T-helper 1 cell (primary cell): ENCODE data around the gene LMF1.

Source experiments
- DNase-seq, 5 donors: peaks; one replicate each; pipeline ENCODE4 v3.0.0-alpha.2; 2012 to 2020

Gene LMF1

GRCh38 chr16:927931-928330 lies 42.9 kb downstream of the LMF1 start:
- no peak for DNase-seq

DNA sequence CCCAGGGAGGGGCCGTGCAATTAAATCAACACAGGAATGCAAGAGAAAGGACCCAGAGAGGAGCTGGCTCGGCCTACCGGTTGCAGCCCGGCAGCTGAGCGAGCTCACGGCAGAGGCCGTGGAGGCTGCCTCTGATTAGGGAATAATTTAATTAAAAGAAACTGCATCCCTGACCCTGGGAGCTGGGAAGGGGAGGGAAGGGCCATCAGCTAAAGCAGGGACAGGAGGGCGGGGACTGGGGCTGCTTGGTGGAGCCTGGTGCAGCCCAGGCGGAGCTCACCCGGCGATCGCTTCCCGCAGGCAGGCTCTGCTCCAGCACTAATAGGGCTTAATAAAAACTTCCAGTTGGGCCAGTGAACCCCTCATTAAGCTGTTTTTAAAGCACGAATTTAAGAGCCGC lies 43.4 kb downstream of the LMF1 start:
- no peak for DNase-seq

DNA sequence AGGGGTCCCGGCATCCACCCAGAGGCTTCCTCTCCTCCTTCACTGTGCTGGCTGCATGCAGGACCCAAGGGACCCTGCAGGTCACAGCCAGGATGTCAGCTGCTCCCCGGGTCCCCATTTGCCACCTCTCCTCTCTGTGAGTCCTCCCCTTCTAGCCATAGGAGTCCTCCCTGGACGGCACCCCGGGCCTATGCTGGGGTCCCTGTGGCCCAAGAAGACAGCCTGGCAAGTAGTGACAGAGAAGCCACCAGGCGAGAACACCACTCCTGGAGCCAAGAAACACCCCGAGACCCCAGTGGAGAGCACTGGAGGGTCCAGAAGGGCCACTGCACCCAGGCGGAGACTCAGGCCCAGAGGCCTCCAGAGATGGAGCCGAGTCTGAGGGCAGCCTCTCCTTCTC lies 44.1 kb downstream of the LMF1 start:
- no peak for DNase-seq

- DNase-seq, result no peak
Measured at GRCh38 chr16:924806-925205, 46.0 kb downstream of the LMF1 start.

- DNase-seq, result no peak
Measured at GRCh38 chr16:924063-924462, 46.7 kb downstream of the LMF1 start.

DNA sequence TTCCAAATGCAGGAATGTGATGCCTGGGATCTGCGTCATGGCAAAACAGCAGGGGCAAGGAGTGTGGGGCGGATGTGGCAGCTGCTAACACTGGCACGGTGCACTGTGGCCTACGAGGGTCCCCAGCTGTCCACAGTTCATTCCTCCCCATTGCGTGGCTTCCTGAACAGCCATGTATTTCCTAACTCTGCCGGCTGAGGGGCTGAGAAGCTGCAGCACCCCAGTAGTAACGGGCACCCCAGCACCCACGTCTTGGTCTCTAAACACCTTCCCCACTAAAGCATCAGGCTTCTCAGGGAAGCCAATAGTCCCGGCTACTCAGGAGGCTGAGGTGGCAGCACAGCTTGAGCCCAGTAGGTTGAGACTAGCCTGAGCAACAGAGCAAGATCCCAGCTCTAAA lies 47.6 kb downstream of the LMF1 start:
- DNase-seq, result no peak

DNA sequence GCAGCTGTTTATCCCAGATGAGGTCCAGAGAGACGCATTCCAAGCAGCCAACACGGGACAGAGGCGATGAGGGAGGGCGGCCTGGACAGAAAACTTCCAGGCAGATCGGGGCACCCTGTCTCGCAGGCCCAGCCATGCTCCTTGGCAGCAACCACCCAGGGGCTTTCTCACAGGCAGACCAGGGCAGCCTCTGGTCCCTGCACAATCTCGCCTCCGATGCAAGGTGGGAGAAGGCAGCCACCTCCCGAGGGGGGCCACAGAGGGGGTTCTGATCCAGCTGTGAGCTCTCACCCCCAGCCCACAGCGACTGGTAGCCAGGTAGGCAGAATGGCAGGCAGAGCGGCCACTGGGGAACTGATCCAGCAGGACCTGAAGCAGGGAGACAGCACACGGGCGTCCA lies 48.7 kb downstream of the LMF1 start:
- DNase-seq, result no peak

DNA sequence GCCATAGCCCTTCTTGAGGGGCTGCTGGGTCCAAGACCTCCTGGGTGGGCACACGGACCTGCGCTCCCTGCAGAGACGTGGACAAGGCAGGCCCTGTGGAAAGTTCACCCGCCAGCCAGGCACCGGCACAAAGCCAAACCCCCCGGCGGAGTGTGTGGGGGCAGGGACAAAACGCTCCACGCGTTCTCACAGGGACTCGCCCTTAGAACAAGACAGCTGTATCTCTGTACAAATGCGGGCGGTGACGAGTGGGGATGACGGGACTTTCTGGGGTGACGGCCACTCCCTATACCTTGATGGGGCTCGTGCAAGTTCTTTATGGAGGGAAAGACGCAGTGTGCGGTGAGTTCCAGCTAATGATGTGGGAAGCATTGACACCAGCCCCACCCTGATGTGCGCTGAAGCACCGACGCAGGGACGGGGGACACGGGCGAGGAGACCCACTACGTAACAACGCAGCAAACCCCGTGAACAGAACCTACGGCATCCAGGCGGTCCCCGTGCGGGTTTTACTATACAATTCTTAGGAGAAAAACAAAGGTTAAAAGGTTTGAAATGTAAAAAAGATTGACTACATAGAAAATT lies 49.4 kb downstream of the LMF1 start:
- no peak for DNase-seq

DNA sequence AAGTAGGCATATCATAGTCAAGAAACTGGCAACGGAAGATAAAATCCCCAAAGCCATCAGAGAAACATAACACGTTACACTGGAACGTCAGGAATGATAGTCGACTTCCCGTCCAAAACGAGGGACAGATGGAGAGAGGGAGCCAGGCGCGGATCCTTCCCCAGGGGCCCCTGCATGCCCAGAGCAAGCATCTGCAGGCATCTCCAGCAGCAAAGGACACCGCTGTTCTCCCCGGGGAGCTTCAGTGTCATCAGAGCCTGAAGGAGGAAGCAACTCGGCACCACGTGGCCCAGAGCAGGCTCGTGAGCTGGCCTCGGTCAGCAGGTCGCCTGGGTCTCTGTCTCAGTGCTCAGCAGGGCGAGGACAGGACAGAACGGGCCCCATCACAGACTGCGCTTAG lies 50.1 kb downstream of the LMF1 start:
- DNase-seq, result no peak

DNA sequence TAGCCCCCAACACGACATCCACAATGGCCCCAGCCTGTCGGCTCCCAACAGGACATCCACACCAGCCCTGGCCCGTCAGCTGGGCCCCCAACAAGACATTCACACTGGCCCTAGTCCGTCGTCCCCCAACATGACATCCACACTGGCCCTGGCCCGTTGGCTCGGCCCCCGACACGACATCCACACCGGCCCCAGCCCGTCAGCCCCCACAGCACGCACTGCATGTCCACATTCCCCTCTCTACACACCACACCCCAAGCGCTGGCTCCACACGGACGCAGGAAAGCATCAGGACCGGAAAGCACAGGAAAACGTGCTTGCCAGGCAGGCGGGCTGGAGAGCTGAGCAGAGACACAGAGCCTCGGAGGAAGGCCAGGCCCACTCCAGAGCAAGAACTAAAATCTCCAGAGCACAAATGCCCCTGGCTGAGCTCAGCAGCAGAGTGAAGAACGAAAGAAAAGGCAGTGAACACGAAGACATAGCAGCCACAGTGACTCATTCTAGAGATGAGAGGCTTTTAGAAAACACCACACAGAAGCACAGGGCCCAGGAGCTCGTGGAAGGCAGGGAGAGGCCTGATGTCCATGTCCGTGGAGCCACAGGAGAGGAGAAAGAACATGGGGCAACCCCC lies 50.6 kb downstream of the LMF1 start:
- DNase-seq, result no peak

- DNase-seq, result no peak
Measured at GRCh38 chr16:919658-920050, 51.1 kb downstream of the LMF1 start.

- DNase-seq, result no peak
Measured at GRCh38 chr16:918741-919657, 51.8 kb downstream of the LMF1 start.

DNA sequence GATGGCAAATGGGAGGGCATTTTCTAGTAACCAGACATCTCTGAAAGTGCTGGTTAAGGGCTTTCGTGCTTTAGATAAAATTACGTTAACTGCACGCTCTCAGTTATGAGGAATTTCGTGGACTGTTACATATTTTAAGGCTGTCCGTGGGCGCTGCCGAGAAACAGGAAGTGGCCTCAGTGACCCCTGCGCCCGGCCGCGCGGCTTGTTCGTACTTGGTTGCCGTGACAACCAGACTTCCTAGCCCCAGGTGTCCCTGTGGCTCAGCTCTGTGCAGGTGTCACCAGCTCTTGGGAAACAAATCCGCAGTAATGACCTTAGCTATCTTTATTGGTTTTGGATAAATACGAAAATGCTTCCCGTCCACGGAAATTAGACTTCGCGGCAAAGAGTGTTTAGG lies 52.7 kb downstream of the LMF1 start:
- no peak for DNase-seq

GRCh38 chr16:917591-918061 lies 53.2 kb downstream of the LMF1 start:
- DNase-seq, result no peak

DNA sequence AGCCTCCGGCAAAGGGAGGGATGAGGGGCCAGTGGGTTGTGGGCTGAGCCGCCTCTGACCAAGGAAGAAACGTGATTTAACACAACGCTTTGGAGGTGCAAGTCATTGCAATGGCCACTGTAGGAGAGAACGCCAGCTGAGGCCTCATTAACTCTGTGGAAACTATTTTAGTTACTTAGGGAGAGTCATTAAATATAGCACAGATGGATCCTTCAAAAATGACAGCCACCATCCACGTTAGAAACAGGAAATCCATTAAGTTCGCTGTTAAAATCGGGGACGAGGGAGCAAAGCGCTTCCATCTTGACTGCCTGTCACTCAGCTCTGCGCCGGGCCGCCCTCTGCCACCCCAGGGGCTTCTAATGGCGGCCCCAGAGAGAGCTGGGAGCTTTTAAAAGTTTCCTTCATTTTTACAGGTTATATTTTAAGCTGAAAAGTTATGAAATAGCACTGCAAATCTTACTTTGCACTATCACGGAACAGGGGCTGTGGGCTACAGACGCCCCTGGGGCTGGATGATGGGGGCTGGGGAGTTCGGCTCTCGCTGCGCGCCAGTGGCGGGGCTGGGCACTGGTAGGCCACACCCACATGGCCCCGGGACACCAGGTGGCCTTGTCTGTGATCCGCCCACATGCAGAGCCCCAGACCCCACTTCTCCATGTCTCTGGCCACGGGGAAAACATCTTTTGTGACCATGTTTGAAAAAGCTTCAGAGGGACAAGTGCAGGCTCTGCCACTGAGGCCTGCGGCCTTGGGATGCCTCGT lies 54.6 kb downstream of the LMF1 start:
- DNase-seq, result no peak

DNA sequence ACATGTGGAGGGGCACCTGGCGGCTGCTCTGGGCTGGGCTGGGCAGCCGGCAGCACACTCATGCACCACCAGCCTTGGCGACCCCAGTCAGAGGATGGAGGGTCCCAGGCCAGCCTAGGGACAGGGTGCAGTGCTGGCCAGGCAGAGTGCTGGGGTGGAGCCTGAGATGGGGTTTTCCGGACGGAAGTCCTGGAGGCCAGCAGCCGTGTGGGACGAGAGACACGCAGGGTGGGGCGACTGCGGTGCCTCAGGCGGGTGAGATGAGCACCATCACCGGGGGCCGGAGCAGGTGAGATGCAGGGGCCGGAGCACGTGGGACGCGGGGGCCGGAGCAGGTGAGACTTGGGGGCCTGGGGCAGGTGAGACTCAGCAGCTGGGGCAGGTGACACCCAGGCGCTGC lies 55.2 kb downstream of the LMF1 start:
- DNase-seq, result no peak

DNA sequence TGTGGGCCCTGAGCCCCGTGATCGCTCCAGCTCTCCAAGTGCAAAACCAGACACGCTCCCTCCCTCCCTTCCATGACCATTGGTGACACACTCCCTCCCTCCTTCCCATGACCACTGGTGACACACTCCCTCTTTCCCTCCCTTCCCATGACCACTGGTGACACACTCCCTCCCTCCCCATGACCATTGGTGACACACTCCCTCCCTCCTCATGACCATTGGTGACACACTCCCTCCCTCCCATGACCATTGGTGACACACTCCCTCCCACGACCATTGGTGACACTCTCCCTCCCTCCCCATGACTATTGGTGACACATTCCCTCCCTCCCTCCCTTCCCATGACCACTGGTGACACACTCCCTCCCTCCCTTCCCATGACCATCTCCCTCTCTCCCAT lies 56.3 kb downstream of the LMF1 start:
- DNase-seq, result peak in 1 of 5 donors; percentile 11

- no peak for DNase-seq
Measured at GRCh38 chr16:913817-914439, 56.9 kb downstream of the LMF1 start.

GRCh38 chr16:912684-913613 lies 57.8 kb downstream of the LMF1 start:
- no peak for DNase-seq

GRCh38 chr16:912322-912683 lies 58.5 kb downstream of the LMF1 start:
- no peak for DNase-seq

- no peak for DNase-seq
Measured at GRCh38 chr16:911604-912321, 59.0 kb downstream of the LMF1 start.
